Activated T-helper 1 cell treated with anti-CD3 and anti-CD28 coated beads, Interleukin-12 subunit alpha, Interleukin-12 subunit beta, Interleukin-2, Interleukin-4 antibody, amounts not matched to agents 30 ng/mL and 10 ng/mL and 1 ng/mL, durations not matched to agents 14 hours and 24 hours and 36 hours (primary cell): ENCODE results near the gene FBN1. TPM values are rescaled to one million over a fixed set of nuclear protein-coding genes. Genes with fewer than 3 reads are reported as not detected.

Experiments
- DNase-seq: peaks from one replicate; pipeline ENCODE4 v3.0.0; 2021; ENCODE audit warnings: low spot score
- H3K27ac Mint-ChIP-seq: one replicate; pipeline ENCODE4 v1.8.0; 2021; ENCODE audit warnings: mild to moderate bottlenecking, mixed read lengths
- H3K27me3 Mint-ChIP-seq: one replicate; pipeline ENCODE4 v1.8.0; 2022; ENCODE audit warnings: mild to moderate bottlenecking, moderate library complexity, mixed read lengths; ENCODE audit not compliant: insufficient read depth
- H3K36me3 Mint-ChIP-seq: one replicate; pipeline ENCODE4 v1.8.0; 2021; ENCODE audit warnings: low read depth, mixed read lengths
- H3K4me1 Mint-ChIP-seq: one replicate; pipeline ENCODE4 v1.8.0; 2021; ENCODE audit warnings: low read depth, mixed read lengths
- H3K4me3 Mint-ChIP-seq: one replicate; pipeline ENCODE4 v1.8.0; 2021; ENCODE audit warnings: mild to moderate bottlenecking, moderate library complexity, mixed read lengths
- H3K9me3 Mint-ChIP-seq: one replicate; pipeline ENCODE4 v1.8.0; 2021; ENCODE audit warnings: mixed read lengths
- intact Hi-C: fragments of 100-400 bp; cut with micrococcal nuclease; formaldehyde crosslinking; loops from one replicate; pipeline ENCODE4 v1.15.1; 2024
- total RNA-seq: library from RNA; stranded (reverse); gene quantifications from 2 replicates; pipeline ENCODE4 v1.2.3, GENCODE V29; 2022

The FBN1 gene
- total RNA-seq, 1 donor from 2014 or later: 0.47 TPM

DNA sequence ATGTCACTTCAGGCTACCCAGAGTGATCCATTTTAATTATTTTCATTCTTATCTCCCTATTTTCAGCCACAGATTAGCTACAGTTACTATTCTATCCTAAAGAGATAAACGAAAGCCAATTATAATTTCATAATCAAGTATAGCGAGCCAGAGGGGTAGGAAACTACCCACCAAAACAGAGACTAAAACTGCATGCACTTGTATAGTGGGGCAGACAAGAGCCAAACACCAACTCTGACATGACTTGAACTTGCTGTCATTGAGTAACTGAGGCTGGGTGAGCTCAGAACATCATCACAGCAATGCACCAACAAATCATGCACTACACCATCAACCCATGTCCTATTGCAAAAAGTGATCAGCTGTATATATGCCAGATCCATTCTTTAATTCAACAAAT is 64.8 kb downstream of the FBN1 start:
- no peaks in the 10 kb centered on the region for H3K9me3 Mint-ChIP-seq
- intact Hi-C loops: no loop called here
- H3K4me1 Mint-ChIP-seq: no peaks in the 10 kb centered on the region
- DNase-seq: no peak
- H3K27me3 Mint-ChIP-seq: no peaks in the 10 kb centered on the region
- no peak overlapping the region for H3K27ac Mint-ChIP-seq
- no peaks in the 10 kb centered on the region for H3K36me3 Mint-ChIP-seq
- H3K4me3 Mint-ChIP-seq: no peak overlapping the region

DNA sequence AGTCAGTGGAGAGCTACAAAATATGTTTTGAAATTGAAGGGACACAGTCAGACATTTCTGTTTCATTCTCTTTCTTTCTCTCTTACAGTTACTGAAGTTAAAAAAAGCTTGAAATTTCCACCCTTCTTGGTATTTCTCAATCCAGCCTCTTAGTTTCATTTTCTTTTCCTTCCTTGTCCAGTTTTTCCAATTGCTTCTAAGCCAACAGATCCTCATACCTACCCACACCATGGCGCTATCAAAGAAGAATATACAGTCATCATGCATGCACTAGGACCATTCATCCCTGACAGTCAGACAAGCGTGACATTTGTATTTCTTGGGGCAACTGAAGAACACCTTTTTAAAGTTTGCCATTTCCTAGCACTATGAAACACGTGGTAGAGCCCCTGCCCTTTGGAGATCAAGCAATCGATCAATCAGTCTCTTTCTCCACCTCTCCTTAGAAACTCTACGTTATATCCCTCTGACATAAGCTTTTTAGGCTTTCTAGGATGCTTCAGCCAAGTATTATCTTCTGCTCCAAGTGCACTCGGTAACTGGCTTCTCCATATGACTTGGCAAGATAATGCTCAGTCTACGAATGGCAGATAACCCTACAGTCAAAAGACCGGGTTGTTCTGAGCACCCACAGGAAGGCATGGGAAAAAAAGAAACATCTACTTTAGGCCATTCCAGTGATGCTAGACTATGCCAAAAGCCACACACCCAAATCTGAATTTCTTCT is 65.4 kb downstream of the FBN1 start:
- no peak overlapping the region for H3K27ac Mint-ChIP-seq
- intact Hi-C loops: no loop called here
- no peaks in the 10 kb centered on the region for H3K9me3 Mint-ChIP-seq
- no peak for DNase-seq
- no peaks in the 10 kb centered on the region for H3K27me3 Mint-ChIP-seq
- no peak overlapping the region for H3K4me3 Mint-ChIP-seq
- no peaks in the 10 kb centered on the region for H3K36me3 Mint-ChIP-seq
- H3K4me1 Mint-ChIP-seq: no peaks in the 10 kb centered on the region

DNA sequence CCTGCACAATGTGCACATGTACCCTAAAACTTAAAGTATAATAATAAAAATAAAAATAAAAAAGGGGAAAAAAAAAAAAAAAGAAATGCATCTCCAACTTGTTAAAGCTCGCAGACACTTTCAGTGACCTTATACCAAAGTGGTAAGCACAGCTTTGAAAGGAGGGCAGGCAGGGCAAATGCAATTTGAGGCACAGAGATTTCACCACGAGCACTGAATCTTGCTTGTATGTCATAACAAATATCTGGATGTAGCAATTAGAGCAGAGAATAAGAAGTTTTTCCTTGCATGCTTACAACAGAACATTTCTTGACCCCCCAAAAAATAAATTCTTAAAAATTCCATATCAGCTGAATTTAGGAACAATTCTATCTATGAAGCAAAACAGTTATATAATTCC is 66.5 kb downstream of the FBN1 start:
- DNase-seq: no peak
- Mint-ChIP-seq H3K4me3 (no peak overlapping the region), H3K27me3 (no peaks in the 10 kb centered on the region)

DNA sequence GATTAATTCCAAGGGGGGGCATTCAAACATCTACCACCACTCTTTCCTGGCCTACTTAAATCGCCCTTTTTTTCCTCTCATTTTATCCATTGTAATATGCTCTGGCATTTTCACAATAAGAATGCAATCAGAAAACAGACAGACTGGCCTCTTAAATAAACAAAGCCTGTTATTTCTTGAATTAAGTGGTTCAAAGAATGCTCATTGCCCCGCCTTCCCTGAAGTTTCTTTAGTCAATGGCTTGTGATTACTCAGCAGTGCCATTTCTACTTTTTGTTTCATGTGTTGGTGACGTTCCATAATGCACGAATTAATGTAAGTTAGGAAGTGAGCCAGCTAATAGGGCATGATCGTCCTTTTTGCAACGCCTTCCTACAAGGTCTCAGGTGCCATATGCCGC is 68.0 kb downstream of the FBN1 start:
- DNase-seq: no peak
- Mint-ChIP-seq H3K36me3 (no peaks in the 10 kb centered on the region), H3K27ac (no peak overlapping the region), H3K4me1 (no peaks in the 10 kb centered on the region), H3K4me3 (no peak overlapping the region), H3K9me3 (no peaks in the 10 kb centered on the region), H3K27me3 (peaks cover 3% of the 10 kb centered on the region)
- intact Hi-C loops: no loop called here

More for the DNA sequence above, 66.5 kb downstream of the FBN1 start:
- intact Hi-C loops: no loop called here
- H3K27ac Mint-ChIP-seq: no peak overlapping the region
- no peaks in the 10 kb centered on the region for H3K4me1 Mint-ChIP-seq
- H3K36me3 Mint-ChIP-seq: no peaks in the 10 kb centered on the region
- H3K9me3 Mint-ChIP-seq: no peaks in the 10 kb centered on the region

DNA sequence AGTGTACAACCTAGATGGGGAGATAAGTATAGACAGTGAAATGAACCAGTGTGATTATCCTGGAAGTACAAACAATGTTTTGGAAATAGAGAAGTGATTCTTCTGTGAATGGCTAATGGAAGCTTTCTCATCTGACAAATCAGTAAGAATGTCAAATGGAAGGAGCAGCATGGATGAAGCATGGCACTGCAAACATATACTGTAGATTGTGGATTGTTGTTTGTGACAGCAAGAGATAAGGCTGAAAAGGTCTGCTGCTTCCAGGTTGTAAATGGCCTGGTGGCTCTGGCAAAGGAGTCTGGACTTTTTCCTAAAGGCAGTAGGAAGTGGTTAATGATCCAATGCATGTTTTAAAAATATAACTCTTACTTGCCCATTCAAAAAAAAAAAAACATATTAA is 71.3 kb downstream of the FBN1 start:
- no peaks in the 10 kb centered on the region for H3K4me1 Mint-ChIP-seq
- H3K27ac Mint-ChIP-seq: no peak overlapping the region
- intact Hi-C loops: no loop called here
- H3K4me3 Mint-ChIP-seq: no peak overlapping the region
- peaks cover 4% of the 10 kb centered on the region for H3K27me3 Mint-ChIP-seq
- DNase-seq: no peak
- H3K36me3 Mint-ChIP-seq: no peaks in the 10 kb centered on the region
- H3K9me3 Mint-ChIP-seq: no peaks in the 10 kb centered on the region

DNA sequence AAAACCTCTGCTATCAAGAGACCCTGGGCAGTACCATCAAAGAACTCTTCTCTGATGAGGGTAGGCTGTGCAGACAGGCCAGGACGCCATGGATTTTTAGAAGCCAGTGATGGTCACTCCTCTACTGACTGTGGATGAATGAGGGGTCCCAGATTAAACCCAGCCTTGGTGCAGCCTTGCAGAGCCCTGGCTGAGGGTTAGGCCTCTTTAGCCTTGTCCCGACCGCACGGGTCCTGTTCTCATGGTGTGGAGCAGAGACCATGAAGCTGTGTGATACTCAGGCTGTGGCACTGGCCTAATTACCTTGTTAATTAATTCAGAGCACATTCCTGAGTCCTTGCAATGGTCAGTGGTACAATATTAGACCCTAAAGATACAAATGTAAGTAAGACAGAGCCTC is 71.7 kb downstream of the FBN1 start:
- H3K36me3 Mint-ChIP-seq: no peaks in the 10 kb centered on the region
- no peak overlapping the region for H3K27ac Mint-ChIP-seq
- no peaks in the 10 kb centered on the region for H3K4me1 Mint-ChIP-seq
- DNase-seq: no peak
- intact Hi-C loops: no loop called here
- H3K27me3 Mint-ChIP-seq: peaks cover 5% of the 10 kb centered on the region
- no peaks in the 10 kb centered on the region for H3K9me3 Mint-ChIP-seq
- no peak overlapping the region for H3K4me3 Mint-ChIP-seq

DNA sequence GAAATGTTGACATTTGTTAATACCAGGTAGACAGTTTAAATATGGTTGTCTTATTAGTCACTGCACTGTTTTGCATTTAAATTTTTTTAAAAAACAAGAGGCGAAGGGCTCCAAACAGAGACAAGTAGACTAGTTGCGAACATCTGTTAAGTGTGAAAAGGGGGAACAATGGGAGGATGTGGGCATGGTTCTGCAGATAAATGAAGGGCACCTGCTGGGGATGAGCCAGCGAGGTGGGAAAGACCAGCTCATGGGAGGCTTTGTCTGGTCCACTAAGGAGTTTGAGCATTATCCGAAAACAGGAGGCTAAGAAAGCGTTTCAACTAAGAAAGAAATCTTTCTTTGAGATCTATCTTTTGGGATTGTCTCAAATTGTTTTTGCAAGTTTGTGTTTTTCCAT is 72.7 kb downstream of the FBN1 start:
- Mint-ChIP-seq H3K9me3 (no peaks in the 10 kb centered on the region), H3K27me3 (peaks cover 10% of the 10 kb centered on the region), H3K36me3 (no peaks in the 10 kb centered on the region), H3K27ac (no peak overlapping the region), H3K4me1 (no peaks in the 10 kb centered on the region), H3K4me3 (no peak overlapping the region)
- no peak for DNase-seq
- intact Hi-C loops: no loop called here

DNA sequence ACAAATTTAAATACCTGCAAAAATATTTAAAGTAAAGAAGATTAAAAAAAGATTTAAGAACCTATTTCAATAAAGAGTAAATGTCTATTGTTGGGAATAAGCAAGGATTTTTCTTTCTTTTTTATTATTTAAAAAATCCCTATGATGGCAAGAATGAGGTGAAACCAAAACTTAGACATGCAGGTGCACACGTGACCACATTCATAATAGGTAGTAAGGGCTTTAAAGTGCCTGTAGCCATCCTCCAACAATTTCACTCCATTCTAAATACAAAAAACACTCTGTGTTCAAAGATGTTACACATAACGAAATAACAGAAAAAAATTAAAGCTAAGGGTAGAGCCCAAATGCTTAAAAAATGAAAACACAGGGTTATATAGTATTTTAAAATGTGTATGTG is 74.0 kb downstream of the FBN1 start:
- no peaks in the 10 kb centered on the region for H3K36me3 Mint-ChIP-seq

DNA sequence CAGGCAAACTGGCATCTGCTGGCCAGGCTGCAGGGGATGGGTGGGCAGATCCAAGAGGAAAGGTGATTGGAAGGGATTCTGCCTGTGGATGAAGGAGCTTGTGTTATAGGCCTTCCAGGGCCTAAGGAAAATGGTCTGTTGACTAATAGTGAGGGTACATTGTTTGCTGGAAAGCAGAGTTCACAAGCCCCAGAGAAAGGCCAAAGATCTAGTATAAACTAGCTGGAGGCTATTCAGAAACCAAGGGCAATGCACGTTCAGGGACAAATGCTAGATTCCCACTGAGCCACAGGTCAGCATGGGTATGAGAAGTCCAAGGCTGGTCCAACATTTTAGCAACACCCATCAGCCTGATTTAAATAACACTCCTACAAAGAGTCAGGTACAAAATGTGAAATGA is 74.7 kb downstream of the FBN1 start:
- intact Hi-C loops: no loop called here

More for the DNA sequence above, 74.0 kb downstream of the FBN1 start:
- H3K4me3 Mint-ChIP-seq: no peak overlapping the region
- no peak overlapping the region for H3K27ac Mint-ChIP-seq
- intact Hi-C loops: no loop called here
- peaks cover 10% of the 10 kb centered on the region for H3K27me3 Mint-ChIP-seq
- H3K9me3 Mint-ChIP-seq: no peaks in the 10 kb centered on the region
- no peak for DNase-seq
- H3K4me1 Mint-ChIP-seq: no peaks in the 10 kb centered on the region

DNA sequence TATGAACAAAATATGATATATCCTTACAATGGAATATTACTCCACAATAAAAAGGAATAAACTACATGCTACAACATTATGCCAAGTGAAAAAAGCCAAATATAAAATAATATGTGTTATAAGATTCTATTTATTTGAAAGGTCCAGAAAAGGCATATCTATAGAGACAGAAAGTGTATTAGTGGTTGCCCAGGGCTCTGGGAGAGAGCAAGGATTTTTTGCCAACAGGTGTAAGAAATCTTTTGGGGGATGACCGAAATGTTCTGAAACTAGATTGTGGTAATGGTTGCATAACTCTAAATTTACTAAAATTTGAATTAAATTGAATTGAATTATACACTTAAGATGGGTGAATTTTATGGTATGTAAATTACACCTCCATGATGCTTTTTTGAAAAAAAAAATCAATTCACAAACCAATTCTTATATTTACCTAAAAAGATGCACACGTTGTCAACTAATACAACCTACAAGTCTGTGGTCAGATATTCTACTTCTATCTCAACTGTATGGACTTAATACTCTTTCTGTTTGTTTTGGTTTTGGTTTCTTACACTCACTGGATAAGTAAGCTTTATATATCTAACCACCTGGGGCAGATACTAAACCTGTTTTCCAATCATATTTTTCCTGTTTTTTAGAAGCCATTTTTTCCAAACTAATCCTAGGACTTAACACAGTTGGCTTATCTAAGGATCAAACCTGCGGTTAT is 75.8 kb downstream of the FBN1 start:
- Mint-ChIP-seq H3K27me3 (peaks cover 10% of the 10 kb centered on the region), H3K9me3 (no peaks in the 10 kb centered on the region), H3K4me1 (no peaks in the 10 kb centered on the region), H3K27ac (no peak overlapping the region), H3K4me3 (no peak overlapping the region), H3K36me3 (no peaks in the 10 kb centered on the region)
- intact Hi-C loops: no loop called here
- DNase-seq: no peak

More for the DNA sequence above, 74.7 kb downstream of the FBN1 start:
- no peak overlapping the region for H3K4me3 Mint-ChIP-seq
- H3K9me3 Mint-ChIP-seq: no peaks in the 10 kb centered on the region
- no peaks in the 10 kb centered on the region for H3K36me3 Mint-ChIP-seq
- H3K27me3 Mint-ChIP-seq: peaks cover 10% of the 10 kb centered on the region
- H3K27ac Mint-ChIP-seq: no peak overlapping the region
- DNase-seq: no peak
- no peaks in the 10 kb centered on the region for H3K4me1 Mint-ChIP-seq

DNA sequence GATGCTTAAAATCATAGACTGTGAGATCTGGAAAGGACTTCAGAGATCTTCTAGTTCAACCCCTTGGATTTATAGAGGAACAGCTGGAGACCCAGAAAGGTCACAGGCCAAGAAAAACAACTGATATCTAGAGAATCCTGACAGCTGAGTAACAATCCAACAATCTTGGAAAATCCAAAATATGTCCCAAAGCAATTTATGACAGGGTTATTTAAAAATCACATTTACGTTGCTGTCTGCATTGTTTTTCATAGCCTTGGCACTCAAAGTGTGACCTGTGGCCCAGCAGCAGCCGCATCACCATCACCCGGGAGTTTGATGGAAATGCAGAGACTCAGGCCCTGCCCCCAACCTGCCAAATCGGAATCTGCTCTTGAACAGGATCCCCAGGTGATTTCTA is 78.8 kb downstream of the FBN1 start:
- intact Hi-C loops: no loop called here
- Mint-ChIP-seq H3K27me3 (peaks cover 10% of the 10 kb centered on the region), H3K4me3 (no peak overlapping the region), H3K27ac (no peak overlapping the region), H3K9me3 (no peaks in the 10 kb centered on the region), H3K4me1 (no peaks in the 10 kb centered on the region), H3K36me3 (no peaks in the 10 kb centered on the region)
- no peak for DNase-seq

DNA sequence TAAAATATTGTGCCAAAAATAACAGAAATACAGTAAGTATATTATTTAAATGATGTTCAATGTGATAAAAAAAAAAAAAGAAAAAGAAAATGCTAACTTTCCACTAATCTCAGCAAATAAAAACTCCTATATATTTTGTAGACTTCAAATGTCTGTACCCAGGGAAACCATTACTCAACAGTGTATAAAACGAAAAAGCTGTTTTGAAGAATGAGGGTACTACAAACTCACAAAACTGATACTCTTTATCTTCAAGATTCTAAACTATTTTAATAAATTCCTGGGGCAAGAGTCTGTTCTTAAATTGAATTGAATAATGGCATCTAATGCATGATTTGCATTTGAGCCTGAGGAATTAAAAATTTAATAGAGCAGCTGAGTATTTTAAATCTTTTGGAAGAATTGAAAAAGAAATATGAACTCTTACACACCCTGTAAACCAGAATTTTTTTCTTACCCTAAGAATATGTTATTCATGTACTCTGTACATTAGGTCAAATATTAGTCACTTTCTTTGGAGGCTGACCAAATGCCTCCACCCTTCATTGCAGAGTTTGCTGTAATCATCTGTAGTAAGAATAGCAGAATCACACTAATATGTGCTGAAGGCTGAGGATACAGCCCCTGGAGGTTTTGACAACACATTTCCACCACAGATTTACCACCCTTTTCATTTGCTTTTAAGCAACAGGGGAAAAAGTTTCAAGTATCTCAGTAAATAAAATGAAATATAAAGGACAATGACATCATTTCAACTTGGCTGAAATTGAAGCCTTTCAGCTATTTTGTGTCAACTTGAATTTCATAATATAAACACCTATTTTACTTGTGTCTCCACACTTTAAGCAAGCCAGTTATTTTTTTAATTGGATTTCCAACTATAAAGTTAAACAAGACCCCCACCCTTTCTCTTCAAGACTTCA is 79.7 kb downstream of the FBN1 start:
- no peaks in the 10 kb centered on the region for H3K4me1 Mint-ChIP-seq
- H3K9me3 Mint-ChIP-seq: no peaks in the 10 kb centered on the region
- H3K27me3 Mint-ChIP-seq: peaks cover 11% of the 10 kb centered on the region
- intact Hi-C loops: no loop called here
- no peaks in the 10 kb centered on the region for H3K36me3 Mint-ChIP-seq
- no peak for DNase-seq
- H3K4me3 Mint-ChIP-seq: no peak overlapping the region
- H3K27ac Mint-ChIP-seq: no peak overlapping the region

DNA sequence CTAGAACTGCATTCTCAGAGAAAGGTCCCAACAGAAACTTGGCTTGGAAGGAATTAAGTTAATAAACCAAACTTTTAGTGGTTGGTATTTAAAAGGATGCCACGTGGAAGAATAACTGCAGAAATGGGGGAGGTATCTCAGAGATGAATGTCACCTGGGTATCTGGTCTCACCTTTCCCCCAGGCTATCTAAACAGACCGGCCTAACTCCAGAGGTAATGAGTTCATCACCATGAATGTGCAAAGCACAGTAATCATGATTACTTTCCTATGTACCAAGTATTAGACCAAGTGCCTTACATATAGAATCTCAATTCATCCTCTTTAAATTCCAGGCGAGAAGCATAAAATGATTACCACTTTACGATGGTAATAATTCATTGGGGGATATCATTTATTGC is 80.8 kb downstream of the FBN1 start:
- H3K4me1 Mint-ChIP-seq: no peaks in the 10 kb centered on the region
- H3K27ac Mint-ChIP-seq: no peak overlapping the region
- H3K9me3 Mint-ChIP-seq: no peaks in the 10 kb centered on the region
- DNase-seq: no peak
- intact Hi-C loops: no loop called here
- no peak overlapping the region for H3K4me3 Mint-ChIP-seq
- H3K27me3 Mint-ChIP-seq: peaks cover 11% of the 10 kb centered on the region
- H3K36me3 Mint-ChIP-seq: no peaks in the 10 kb centered on the region
